GM06990 (cell line): ENCODE measurements around the gene MED13L.

Experiments used
- DNase-seq: peaks from one replicate; pipeline ENCODE4 v3.0.0-alpha.2; 2011; ENCODE audit not compliant: insufficient read length; ENCODE audit errors: extremely low read depth
- H3K27me3 ChIP-seq: replicated peaks from 2 replicates; pipeline ENCODE4 v1.6.0; 2011; ENCODE audit warnings: low read length; ENCODE audit not compliant: control insufficient read depth, insufficient read depth
- H3K36me3 ChIP-seq: 2 replicates; pipeline ENCODE4 v1.5.1; 2011; ENCODE audit warnings: low read length; ENCODE audit not compliant: control insufficient read depth, insufficient read depth
- H3K4me3 ChIP-seq: replicated peaks from 2 replicates; pipeline ENCODE4 v1.5.1; 2011; ENCODE audit warnings: low read depth, mild to moderate bottlenecking, control low read depth, low read length
- CTCF ChIP-seq: IDR thresholded peaks from 2 replicates; pipeline ENCODE4 v1.5.1; 2011; ENCODE audit warnings: low read length, control low read depth, mild to moderate bottlenecking, inconsistent platforms; ENCODE audit not compliant: insufficient read depth, poor library complexity, severe bottlenecking

Gene MED13L

GRCh38 chr12:116093915-116094314 lies 183.6 kb downstream of the MED13L start:
- no peak overlapping the region for H3K4me3 ChIP-seq
- H3K27me3 ChIP-seq = no peaks in the 10 kb centered on the region
- no peak for TF ChIP-seq CTCF
- no peaks in the 10 kb centered on the region for H3K36me3 ChIP-seq
- DNase-seq = no peak

GRCh38 chr12:116092776-116093175 lies 184.7 kb downstream of the MED13L start:
- Histone ChIP-seq H3K36me3 (no peaks in the 10 kb centered on the region), H3K4me3 (no peak overlapping the region), H3K27me3 (no peaks in the 10 kb centered on the region)
- no peak for DNase-seq
- no peak for TF ChIP-seq CTCF

- no peaks in the 10 kb centered on the region for H3K27me3 ChIP-seq
- H3K36me3 ChIP-seq = no peaks in the 10 kb centered on the region
- no peak for TF ChIP-seq CTCF
- H3K4me3 ChIP-seq = no peak overlapping the region
- no peak for DNase-seq
These were observed 185.3 kb downstream of the MED13L start for GRCh38 chr12:116092162-116092561.

- TF ChIP-seq CTCF = no peak
- DNase-seq = no peak
- Histone ChIP-seq H3K4me3 (no peak overlapping the region), H3K36me3 (no peaks in the 10 kb centered on the region), H3K27me3 (no peaks in the 10 kb centered on the region)
These were observed 185.9 kb downstream of the MED13L start for GRCh38 chr12:116091579-116091978.

- TF ChIP-seq CTCF = no peak
- Histone ChIP-seq H3K27me3 (no peaks in the 10 kb centered on the region), H3K36me3 (no peaks in the 10 kb centered on the region), H3K4me3 (no peak overlapping the region)
- DNase-seq = no peak
These were observed 187.0 kb downstream of the MED13L start for GRCh38 chr12:116090516-116090915.

- H3K4me3 ChIP-seq = no peak overlapping the region
- no peak for TF ChIP-seq CTCF
- no peaks in the 10 kb centered on the region for H3K27me3 ChIP-seq
- DNase-seq = no peak
- no peaks in the 10 kb centered on the region for H3K36me3 ChIP-seq
These were observed 188.4 kb downstream of the MED13L start for GRCh38 chr12:116089080-116089479.
